HCT116 (cell line): ENCODE measurements around the gene FAM98C. TPM values are rescaled to one million over a fixed set of nuclear protein-coding genes. Genes with fewer than 3 reads are reported as not detected.
"Not testable (repeated sequence)": the region's sequence is repeated elsewhere in the genome, so short reads cannot be mapped to it uniquely, and the experiment has no call there.

Experiments
- ATAC-seq: fragments of 200-7000 bp; cut with Tn5 transposase; 2 replicates; pipeline ENCODE4 v1.9.1; 2020; ENCODE audit warnings: mild to moderate bottlenecking, moderate library complexity
- BruUV-seq: library from RNA; stranded (reverse); fragments of 400-500 nt; replicated peaks from 2 replicates; lab custom pipeline; 2021; lab: Mats Ljungman, UMichigan
- CTCF ChIA-PET: fragments of 300-600 bp; sonication (Branson Sonifier 250); formaldehyde crosslinking; loops from one replicate; lab custom pipeline; 2021; ENCODE audit warnings: antibody characterized with exemption; lab: Charles Lee
- POLR2A ChIA-PET: fragments of 300-600, 350-600 bp; sonication (Branson Sonifier 250); formaldehyde crosslinking; loops from one replicate; lab custom pipeline; 2021; ENCODE audit warnings: antibody characterized with exemption; lab: Charles Lee
- RAD21 ChIA-PET, 2 experiments: fragments of 300-600 bp; sonication (Branson Sonifier 250); formaldehyde crosslinking; loops; one replicate each; lab custom pipeline; 2023; ENCODE audit warnings: low total read pairs in 2 of 2; ENCODE audit not compliant: uncharacterized antibody in 2 of 2, unreplicated experiment in 2 of 2, low non-redundant PET in 1 of 2; lab: Charles Lee
- DNase-seq: peaks from one replicate; pipeline ENCODE4 v3.0.0-alpha.2; 2010; ENCODE audit warnings: low read depth, low spot score
- H2AFZ ChIP-seq: fragments of 200-600 bp; shearing (Covaris generic), sonication (generic); 2 replicates; pipeline ENCODE4 v1.6.1; 2017; ENCODE audit warnings: low read depth, mixed run types, mixed read lengths, antibody characterized with exemption, low read length; ENCODE audit not compliant: poor library complexity, severe bottlenecking
- H3K27ac ChIP-seq: 2 replicates; pipeline ENCODE4 v1.5.1; 2012; ENCODE audit warnings: low read depth, low read length
- H3K27me3 ChIP-seq: fragments of 200-600 bp; sonication (generic); 2 replicates; pipeline ENCODE4 v1.6.1; 2016; ENCODE audit warnings: mixed run types, low read length, mixed read lengths; ENCODE audit not compliant: insufficient read depth
- H3K36me3 ChIP-seq, 2 experiments: fragments of 200-500 bp in 1 of 2; fragments of 200-600 bp in 1 of 2; sonication (Bioruptor generic) in 1 of 2; sonication (generic) in 1 of 2; 2 replicates each; pipeline versions ENCODE4 v1.5.1 to v1.6.1; 2014 to 2016; ENCODE audit warnings: low read length in 2 of 2, inconsistent platforms in 1 of 2, mixed read lengths in 1 of 2, mixed run types in 1 of 2; ENCODE audit not compliant: insufficient read depth in 2 of 2, control insufficient read depth in 1 of 2
- H3K4me1 ChIP-seq, 2 experiments: fragments of 200-600 bp in 1 of 2; sonication (generic) in 1 of 2; 2 replicates each; pipeline versions ENCODE4 v1.5.1 to v1.6.1; 2012 to 2017; ENCODE audit warnings: low read length in 2 of 2, inconsistent platforms in 1 of 2, mild to moderate bottlenecking in 1 of 2, mixed read lengths in 1 of 2, mixed run types in 1 of 2, moderate library complexity in 1 of 2; ENCODE audit not compliant: insufficient read depth in 2 of 2, control insufficient read depth in 1 of 2
- H3K4me2 ChIP-seq: fragments of 200-600 bp; sonication (generic); 2 replicates; pipeline ENCODE4 v1.6.1; 2017; ENCODE audit warnings: mixed run types, low read length, mixed read lengths
- H3K4me3 ChIP-seq, 2 experiments: fragments of 200-600 bp in 1 of 2; sonication (generic) in 1 of 2; replicated peaks in 1 of 2; 2 replicates each; pipeline ENCODE4 v1.5.1; 2011 to 2016; ENCODE audit warnings: low read length in 2 of 2, control low read depth in 1 of 2, low read depth in 1 of 2, mild to moderate bottlenecking in 1 of 2, mixed read lengths in 1 of 2, mixed run types in 1 of 2
- H3K79me2 ChIP-seq: fragments of 200-600 bp; sonication (generic); 2 replicates; pipeline ENCODE4 v1.6.1; 2017; ENCODE audit warnings: mild to moderate bottlenecking, mixed run types, low read length, moderate library complexity, mixed read lengths; ENCODE audit not compliant: insufficient read depth
- H3K9ac ChIP-seq: fragments of 200-600 bp; sonication (generic); 2 replicates; pipeline ENCODE4 v1.6.1; 2016; ENCODE audit warnings: low read length, mixed read lengths
- H3K9me2 ChIP-seq: fragments of 200-600 bp; sonication (generic), shearing (Covaris generic); 2 replicates; pipeline ENCODE4 v1.6.1; 2017; ENCODE audit warnings: mixed run types, mild to moderate bottlenecking, moderate library complexity; ENCODE audit not compliant: insufficient read depth
- H3K9me3 ChIP-seq, 2 experiments: fragments of 200-500 bp in 1 of 2; fragments of 200-600 bp in 1 of 2; sonication (Bioruptor generic) in 1 of 2; sonication (generic) in 1 of 2; 2 replicates each; pipeline ENCODE4 v1.6.1; 2014 to 2017; ENCODE audit warnings: low read length in 2 of 2, mixed read lengths in 2 of 2, inconsistent platforms in 1 of 2, low read depth in 1 of 2, mild to moderate bottlenecking in 1 of 2, mixed run types in 1 of 2, moderate library complexity in 1 of 2; ENCODE audit not compliant: control insufficient read depth in 1 of 2, insufficient read depth in 1 of 2
- H4K20me1 ChIP-seq: fragments of 200-600 bp; sonication (generic), shearing (Covaris generic); 2 replicates; pipeline ENCODE4 v1.6.1; 2017; ENCODE audit warnings: mixed run types, mild to moderate bottlenecking, moderate library complexity; ENCODE audit not compliant: insufficient read depth
- EGR1 ChIP-seq: IDR thresholded peaks from 2 replicates; pipeline ENCODE4 v1.6.1; 2012; ENCODE audit warnings: low read depth
- EZH2phosphoT487 ChIP-seq: fragments of 200-600 bp; IDR thresholded peaks from 2 replicates; pipeline ENCODE4 v1.6.1; 2018; ENCODE audit warnings: antibody characterized with exemption, borderline replicate concordance
- POLR2A ChIP-seq: IDR thresholded peaks from 2 replicates; pipeline ENCODE4 v1.7.0; 2011; ENCODE audit warnings: borderline replicate concordance; ENCODE audit not compliant: insufficient read depth, insufficient read length; ENCODE audit errors: extremely low read depth
- POLR2AphosphoS5 ChIP-seq: IDR thresholded peaks from 2 replicates; pipeline ENCODE4 v1.6.1; 2011; ENCODE audit warnings: mild to moderate bottlenecking, low read depth, low read length, moderate library complexity
- SIN3A ChIP-seq: IDR thresholded peaks from 2 replicates; pipeline ENCODE4 v1.6.1; 2012; ENCODE audit warnings: low read depth
- ZNF274 ChIP-seq: fragments of 200-500 bp; sonication (Bioruptor generic); IDR thresholded peaks from 2 replicates; pipeline ENCODE4 v1.6.1; 2014; ENCODE audit warnings: mild to moderate bottlenecking, low read depth, low read length, inconsistent platforms
- intact Hi-C: fragments of 100-400 bp; cut with micrococcal nuclease; formaldehyde crosslinking; loops from 2 replicates; pipeline ENCODE4 v1.10.0; 2022
- total RNA-seq: library from RNA; stranded (reverse); gene quantifications from one replicate; pipeline ENCODE4 v1.2.1, GENCODE V29; 2021; ENCODE audit not compliant: unreplicated experiment
- TF ChIP-seq, protein P1 (sequence below): IDR thresholded peaks from 2 replicates; pipeline ENCODE4 v1.6.1; 2012

Gene FAM98C
- total RNA-seq, 1 experiment from 2014 or later: 33.8 TPM

DNA sequence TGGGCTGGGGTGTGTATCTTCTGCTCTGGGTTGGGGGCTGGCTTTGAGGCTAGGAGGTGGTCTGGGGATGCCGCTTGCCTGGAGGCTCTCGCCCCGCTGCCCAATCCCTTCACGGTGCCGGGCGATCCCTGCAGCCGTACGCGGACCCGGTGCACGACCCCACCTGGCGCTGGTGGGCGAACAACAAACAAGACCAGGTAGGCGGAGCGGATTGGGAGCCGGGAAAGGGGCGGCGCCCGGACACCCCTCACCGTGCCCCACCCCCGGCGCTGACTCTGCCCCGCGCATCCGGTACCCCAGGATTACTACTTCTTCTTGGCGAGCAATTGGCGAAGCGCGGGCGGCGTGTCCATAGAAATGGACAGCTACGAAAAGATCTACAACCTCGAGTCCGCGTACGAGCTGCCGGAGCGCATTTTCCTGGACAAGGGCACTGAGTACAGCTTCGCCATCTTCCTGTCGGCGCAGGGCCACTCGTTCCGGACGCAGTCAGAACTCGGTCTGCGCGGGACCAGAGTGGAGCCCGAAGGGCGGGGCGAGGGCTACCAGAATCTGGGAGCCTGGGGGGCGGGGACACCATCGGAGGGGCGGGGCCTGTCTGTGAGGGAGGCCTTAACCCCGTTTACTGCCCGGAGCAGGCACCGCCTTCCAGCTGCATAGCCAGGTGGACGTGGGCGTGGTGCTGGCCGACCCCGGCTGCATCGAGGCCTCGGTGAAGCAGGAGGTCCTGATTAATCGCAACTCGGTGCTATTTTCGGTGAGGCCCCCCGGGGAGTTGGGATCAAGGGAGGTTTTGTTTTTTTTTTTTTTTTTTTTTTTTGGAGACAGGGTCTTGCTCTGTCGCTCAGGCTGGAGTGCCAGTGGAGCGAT is 40.6 kb upstream of the FAM98C start:
- Histone ChIP-seq H3K4me1 (peaks cover 8 to 20% of the 10 kb centered on the region in 2 experiments; a peak in 3 of 4 replicates), H3K9ac (peak overlapping the region; percentile 46), H3K27me3 (peaks cover 11% of the 10 kb centered on the region; the same call in 1 of the 2 replicates), H3K9me2 (no peaks in the 10 kb centered on the region), H4K20me1 (no peaks in the 10 kb centered on the region), H2AFZ (peak overlapping the region; percentile 92), H3K36me3 (no peaks in the 10 kb centered on the region), H3K4me2 (peak overlapping the region; percentile 99), H3K9me3 (no peaks in the 10 kb centered on the region), H3K27ac (peak overlapping the region; percentile 74), H3K4me3 (peak overlapping the region; percentile 55 to 68), H3K79me2 (no peaks in the 10 kb centered on the region)
- peak; percentile 80 for ATAC-seq
- POLR2A ChIA-PET: interaction anchor here (1.7 to 2.3 kb wide), 2 partner anchors 12 to 25 kb away, joined by 7 to 12 read pairs; partner anchors contain the start of genes GGN and PSMD8
- TF ChIP-seq EZH2phosphoT487 (no peak), POLR2AphosphoS5 (peak; percentile 41; the same call in 1 of the 2 replicates), SIN3A (no peak), EGR1 (peak; percentile 30; the same call in 1 of the 2 replicates), ZNF274 (no peak), POLR2A (no peak)
- TF ChIP-seq, protein P1, sequence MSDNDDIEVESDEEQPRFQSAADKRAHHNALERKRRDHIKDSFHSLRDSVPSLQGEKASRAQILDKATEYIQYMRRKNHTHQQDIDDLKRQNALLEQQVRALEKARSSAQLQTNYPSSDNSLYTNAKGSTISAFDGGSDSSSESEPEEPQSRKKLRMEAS: peak; percentile 6; the same call in 1 of the 2 replicates
- CTCF ChIA-PET: interaction anchor here (1.0 kb wide), 1 partner anchor 26 kb away, joined by 3 read pairs; the partner anchor contains the start of gene GGN
- peak; percentile 58 for DNase-seq
- no TSS peak for BruUV-seq
- RAD21 ChIA-PET: no interaction called here
- intact Hi-C loops: no loop called here

DNA sequence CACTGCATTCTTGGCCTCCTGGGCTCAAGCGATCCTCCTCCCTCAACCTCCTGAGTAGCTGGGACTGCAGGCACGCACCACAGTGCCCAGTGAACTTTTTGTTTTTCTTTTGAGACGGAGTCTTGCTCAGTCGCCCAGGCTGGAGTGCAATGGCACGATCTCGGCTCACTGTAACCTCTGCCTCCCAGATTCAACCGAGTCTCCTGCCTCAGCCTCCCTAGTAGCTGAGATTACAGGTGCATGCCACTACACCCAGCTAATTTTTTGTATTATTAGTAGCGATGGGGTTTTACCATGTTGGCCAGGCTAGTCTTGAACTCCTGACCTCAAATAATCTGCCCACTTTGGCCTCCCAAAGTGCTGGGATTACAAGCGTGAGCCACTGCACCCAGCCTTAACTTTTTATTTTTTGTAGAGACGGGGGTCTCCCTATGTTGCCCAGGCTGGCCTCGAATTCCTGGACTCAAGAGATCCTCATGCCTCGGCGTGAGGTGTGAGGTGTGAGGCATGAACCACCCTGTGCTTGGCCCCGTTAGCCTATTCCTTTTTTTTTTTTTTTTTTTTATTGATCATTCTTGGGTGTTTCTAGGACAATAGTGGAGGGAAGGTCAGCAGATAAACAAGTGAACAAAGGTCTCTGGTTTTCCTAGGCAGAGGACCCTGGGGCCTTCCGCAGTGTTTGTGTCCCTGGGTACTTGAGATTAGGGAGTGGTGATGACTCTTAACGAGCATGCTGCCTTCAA is 39.8 kb upstream of the FAM98C start:
- Histone ChIP-seq H3K27ac (peak overlapping the region; percentile 74), H3K4me2 (peak overlapping the region; percentile 99), H3K4me1 (peaks cover 8 to 20% of the 10 kb centered on the region in 2 experiments; a peak in 3 of 4 replicates), H3K4me3 (peak overlapping the region; percentile 55 to 68), H3K27me3 (peaks cover 11% of the 10 kb centered on the region; the same call in 1 of the 2 replicates)
- H2AFZ ChIP-seq, H3K9ac ChIP-seq, DNase-seq, ATAC-seq, BruUV-seq, intact Hi-C loops, H4K20me1 ChIP-seq, CTCF ChIA-PET, H3K36me3 ChIP-seq, H3K79me2 ChIP-seq, H3K9me3 ChIP-seq, H3K9me2 ChIP-seq: not testable (repeated sequence)
- ChIA-PET POLR2A (interaction anchor here (1.7 to 2.3 kb wide), 2 partner anchors 11 to 24 kb away, joined by 7 to 12 read pairs; partner anchors contain the start of genes GGN and PSMD8), RAD21 (interaction anchor here in 1 of 2 experiments (0.6 kb wide), 1 partner anchor 36 kb away, joined by 3 read pairs; no protein-coding TSS in a partner anchor)
